IPS-15b (cell line): ENCODE data around the gene POLE3.

Experiments used
- H3K27me3 ChIP-seq: one replicate; pipeline ENCODE4 v1.6.1; 2013; ENCODE audit warnings: low read length; ENCODE audit not compliant: control insufficient read depth, insufficient read depth
- H3K36me3 ChIP-seq: one replicate; pipeline ENCODE4 v1.6.1; 2013; ENCODE audit warnings: low read length; ENCODE audit not compliant: control insufficient read depth, insufficient read depth
- H3K4me1 ChIP-seq: one replicate; pipeline ENCODE4 v1.6.1; 2013; ENCODE audit warnings: mild to moderate bottlenecking, low read length; ENCODE audit not compliant: control insufficient read depth, insufficient read depth
- H3K4me3 ChIP-seq: one replicate; pipeline ENCODE4 v1.5.1; 2013; ENCODE audit warnings: low read depth, low read length
- H3K9ac ChIP-seq: one replicate; pipeline ENCODE4 v1.6.1; 2013; ENCODE audit warnings: low read depth, mild to moderate bottlenecking, low read length
- H3K9me3 ChIP-seq: one replicate; pipeline ENCODE4 v1.6.1; 2013; ENCODE audit warnings: mild to moderate bottlenecking, low read length; ENCODE audit not compliant: control insufficient read depth, insufficient read depth

POLE3 gene

GRCh38 chr9:113399646-113400200, 10.8 kb downstream of the POLE3 start:
- no peaks in the 10 kb centered on the region for H3K36me3 ChIP-seq
- H3K9ac ChIP-seq, result no peak overlapping the region
- H3K4me1 ChIP-seq, result no peaks in the 10 kb centered on the region
- no peaks in the 10 kb centered on the region for H3K9me3 ChIP-seq
- no peak overlapping the region for H3K4me3 ChIP-seq
- H3K27me3 ChIP-seq, result no peaks in the 10 kb centered on the region

GRCh38 chr9:113398796-113399195, 11.7 kb downstream of the POLE3 start:
- H3K4me1 ChIP-seq, result no peaks in the 10 kb centered on the region
- no peak overlapping the region for H3K4me3 ChIP-seq
- H3K27me3 ChIP-seq, result no peaks in the 10 kb centered on the region
- no peak overlapping the region for H3K9ac ChIP-seq
- no peaks in the 10 kb centered on the region for H3K9me3 ChIP-seq
- no peaks in the 10 kb centered on the region for H3K36me3 ChIP-seq

GRCh38 chr9:113397203-113397631, 13.3 kb downstream of the POLE3 start:
- H3K4me1 ChIP-seq, result no peaks in the 10 kb centered on the region
- H3K9ac ChIP-seq, result no peak overlapping the region
- H3K27me3 ChIP-seq, result no peaks in the 10 kb centered on the region
- H3K36me3 ChIP-seq, result no peaks in the 10 kb centered on the region
- H3K4me3 ChIP-seq, result no peak overlapping the region
- no peaks in the 10 kb centered on the region for H3K9me3 ChIP-seq

- Histone ChIP-seq H3K27me3 (no peaks in the 10 kb centered on the region), H3K9me3 (no peaks in the 10 kb centered on the region), H3K9ac (no peak overlapping the region), H3K4me1 (no peaks in the 10 kb centered on the region), H3K36me3 (peaks cover 6% of the 10 kb centered on the region), H3K4me3 (no peak overlapping the region)
Observed at GRCh38 chr9:113395000-113395861, 15.2 kb downstream of the POLE3 start.

- Histone ChIP-seq H3K9me3 (no peaks in the 10 kb centered on the region), H3K4me3 (no peak overlapping the region), H3K27me3 (no peaks in the 10 kb centered on the region), H3K9ac (no peak overlapping the region), H3K4me1 (no peaks in the 10 kb centered on the region), H3K36me3 (peaks cover 11% of the 10 kb centered on the region)
Observed at GRCh38 chr9:113393281-113393680, 17.2 kb downstream of the POLE3 start.

- Histone ChIP-seq H3K4me1 (no peaks in the 10 kb centered on the region), H3K27me3 (no peaks in the 10 kb centered on the region), H3K4me3 (no peak overlapping the region), H3K36me3 (peaks cover 11% of the 10 kb centered on the region), H3K9me3 (no peaks in the 10 kb centered on the region), H3K9ac (no peak overlapping the region)
Observed at GRCh38 chr9:113391917-113392316, 18.6 kb downstream of the POLE3 start.

GRCh38 chr9:113390192-113390960, 20.1 kb downstream of the POLE3 start:
- Histone ChIP-seq H3K9ac (no peak overlapping the region), H3K36me3 (peaks cover 11% of the 10 kb centered on the region), H3K9me3 (no peaks in the 10 kb centered on the region), H3K4me1 (no peaks in the 10 kb centered on the region), H3K4me3 (no peak overlapping the region), H3K27me3 (no peaks in the 10 kb centered on the region)

- Histone ChIP-seq H3K9ac (no peak overlapping the region), H3K9me3 (no peaks in the 10 kb centered on the region), H3K4me1 (no peaks in the 10 kb centered on the region), H3K4me3 (no peak overlapping the region), H3K36me3 (peaks cover 11% of the 10 kb centered on the region), H3K27me3 (no peaks in the 10 kb centered on the region)
Observed at GRCh38 chr9:113389451-113389850, 21.0 kb downstream of the POLE3 start.

GRCh38 chr9:113388833-113389232, 21.6 kb downstream of the POLE3 start:
- no peaks in the 10 kb centered on the region for H3K27me3 ChIP-seq
- no peaks in the 10 kb centered on the region for H3K4me1 ChIP-seq
- H3K36me3 ChIP-seq, result peaks cover 11% of the 10 kb centered on the region
- H3K9me3 ChIP-seq, result no peaks in the 10 kb centered on the region
- H3K9ac ChIP-seq, result no peak overlapping the region
- no peak overlapping the region for H3K4me3 ChIP-seq

GRCh38 chr9:113387560-113388230, 22.8 kb downstream of the POLE3 start:
- Histone ChIP-seq H3K27me3 (no peaks in the 10 kb centered on the region), H3K4me1 (no peaks in the 10 kb centered on the region), H3K9ac (no peak overlapping the region), H3K36me3 (peaks cover 11% of the 10 kb centered on the region), H3K9me3 (no peaks in the 10 kb centered on the region), H3K4me3 (no peak overlapping the region)

- Histone ChIP-seq H3K4me1 (no peaks in the 10 kb centered on the region), H3K9me3 (no peaks in the 10 kb centered on the region), H3K27me3 (no peaks in the 10 kb centered on the region), H3K4me3 (no peak overlapping the region), H3K36me3 (peaks cover 11% of the 10 kb centered on the region), H3K9ac (no peak overlapping the region)
Observed at GRCh38 chr9:113386571-113387393, 23.7 kb downstream of the POLE3 start.
